H1 (cell line): ENCODE measurements around the gene BICD1. TPM values are rescaled to one million over a fixed set of nuclear protein-coding genes. Genes with fewer than 3 reads are reported as not detected.
"Not testable (repeated sequence)": the region's sequence is repeated elsewhere in the genome, so short reads cannot be mapped to it uniquely, and the experiment has no call there.

Experiments used
- CTCF ChIA-PET: fragments of 300-600 bp; sonication (Branson Sonifier 250); formaldehyde crosslinking; loops from one replicate; lab custom pipeline; 2021; ENCODE audit not compliant: partially characterized antibody; lab: Charles Lee
- POLR2A ChIA-PET: fragments of 300-600 bp; sonication (Branson Sonifier 250); formaldehyde crosslinking; loops from one replicate; lab custom pipeline; 2021; ENCODE audit warnings: inconsistent platforms; ENCODE audit not compliant: partially characterized antibody; lab: Charles Lee
- DNase-seq, 2 experiments: peaks; one replicate each; pipeline versions ENCODE4 v3.0.0 to v3.0.0-alpha.2; 2010 to 2022; ENCODE audit warnings: low spot score in 2 of 2, low read depth in 1 of 2, mixed read lengths in 1 of 2
- FAIRE-seq: peaks from 2 replicates; lab custom pipeline; 2011; peaks lifted over from hg19 to GRCh38; lab: Jason Lieb, UNC
- H2AFZ ChIP-seq: 2 replicates; pipeline ENCODE4 v1.8.1; 2012; ENCODE audit warnings: low read length, inconsistent platforms
- H2AK5ac ChIP-seq: 2 replicates; pipeline ENCODE4 v1.6.1; 2013; ENCODE audit warnings: low read depth, low read length
- H2BK120ac ChIP-seq: replicated peaks from 2 replicates; pipeline ENCODE3; 2013; ENCODE audit warnings: low read depth, low read length, inconsistent platforms
- H2BK12ac ChIP-seq: 2 replicates; pipeline ENCODE4 v1.6.1; 2013; ENCODE audit warnings: low read depth, low read length
- H2BK15ac ChIP-seq: 2 replicates; pipeline ENCODE4 v1.6.1; 2013; ENCODE audit warnings: low read length
- H2BK20ac ChIP-seq: 2 replicates; pipeline ENCODE4 v1.6.1; 2013; ENCODE audit warnings: low read length
- H2BK5ac ChIP-seq: 2 replicates; pipeline ENCODE4 v1.6.1; 2013; ENCODE audit warnings: low read depth, low read length
- H3K14ac ChIP-seq: 2 replicates; pipeline ENCODE4 v1.6.1; 2013; ENCODE audit warnings: inconsistent platforms; ENCODE audit not compliant: insufficient read length
- H3K18ac ChIP-seq: 2 replicates; pipeline ENCODE4 v1.6.1; 2013; ENCODE audit warnings: low read length; ENCODE audit errors: extremely low read depth
- H3K23ac ChIP-seq: 2 replicates; pipeline ENCODE4 v1.6.1; 2013; ENCODE audit warnings: inconsistent platforms; ENCODE audit not compliant: insufficient read length
- H3K23me2 ChIP-seq: 2 replicates; pipeline ENCODE4 v1.6.1; 2013; ENCODE audit warnings: low read depth, low read length
- H3K27ac ChIP-seq: 2 replicates; pipeline ENCODE4 v1.6.1; 2011; ENCODE audit warnings: low read depth, low read length, inconsistent platforms
- H3K27me3 ChIP-seq, 4 experiments: replicated peaks in 1 of 4; 1 replicate in 1 of 4; 2 replicates in 3 of 4; pipeline versions ENCODE4 v1.6.1 to v1.8.1; 2011 to 2013; ENCODE audit warnings: low read length in 3 of 4, mild to moderate bottlenecking in 3 of 4, inconsistent platforms in 2 of 4, mixed read lengths in 2 of 4, moderate library complexity in 1 of 4; ENCODE audit not compliant: control insufficient read depth in 3 of 4, insufficient read depth in 3 of 4; ENCODE audit errors: extremely low read depth in 1 of 4
- H3K36me3 ChIP-seq, 4 experiments: 2 replicates each; pipeline versions ENCODE4 v1.6.1 to v1.8.1; 2011 to 2013; ENCODE audit warnings: mild to moderate bottlenecking in 4 of 4, low read length in 3 of 4, moderate library complexity in 2 of 4, control low read depth in 1 of 4, inconsistent platforms in 1 of 4; ENCODE audit not compliant: insufficient read depth in 4 of 4, control insufficient read depth in 2 of 4
- H3K4ac ChIP-seq: replicated peaks from 2 replicates; pipeline ENCODE3; 2013; ENCODE audit warnings: low read length, low read depth, mixed read lengths, inconsistent platforms; ENCODE audit not compliant: insufficient read length
- H3K4me1 ChIP-seq, 4 experiments: replicated peaks in 1 of 4; 1 replicate in 1 of 4; 2 replicates in 3 of 4; pipeline versions ENCODE4 v1.6.1 to v1.8.1; 2011 to 2013; ENCODE audit warnings: low read length in 3 of 4, inconsistent platforms in 2 of 4, mixed read lengths in 1 of 4; ENCODE audit not compliant: insufficient read depth in 4 of 4, control insufficient read depth in 3 of 4
- H3K4me2 ChIP-seq, 2 experiments: 2 replicates each; pipeline versions ENCODE4 v1.6.1 to v1.8.1; 2011 to 2013; ENCODE audit warnings: low read depth in 2 of 2, low read length in 2 of 2, control low read depth in 1 of 2, inconsistent platforms in 1 of 2, mild to moderate bottlenecking in 1 of 2; ENCODE audit not compliant: insufficient read depth in 1 of 2
- H3K4me3 ChIP-seq, 4 experiments: fragments of 200-600, 300-600 bp in 1 of 4; sonication (generic), shearing (Covaris generic), sonication (Bioruptor Twin) in 1 of 4; 2 replicates each; pipeline versions ENCODE4 v1.5.1 to v1.8.1; 2011 to 2016; ENCODE audit warnings: low read length in 4 of 4, low read depth in 3 of 4, control low read depth in 2 of 4, inconsistent platforms in 2 of 4, mild to moderate bottlenecking in 2 of 4, mixed read lengths in 1 of 4, moderate library complexity in 1 of 4; ENCODE audit not compliant: insufficient read depth in 2 of 4; ENCODE audit errors: extremely low read depth in 1 of 4
- H3K56ac ChIP-seq: replicated peaks from 2 replicates; pipeline ENCODE3; 2013; ENCODE audit warnings: low read depth, mild to moderate bottlenecking, mixed read lengths, low read length, inconsistent platforms; ENCODE audit not compliant: insufficient read length
- H3K79me1 ChIP-seq: 2 replicates; pipeline ENCODE4 v1.6.1; 2013; ENCODE audit warnings: low read depth, low read length, control low read depth
- H3K79me2 ChIP-seq, 2 experiments: 2 replicates each; pipeline versions ENCODE4 v1.6.1 to v1.8.1; 2012 to 2013; ENCODE audit warnings: low read length in 2 of 2, mild to moderate bottlenecking in 2 of 2, inconsistent platforms in 1 of 2; ENCODE audit not compliant: insufficient read depth in 2 of 2, control insufficient read depth in 1 of 2
- H3K9ac ChIP-seq, 4 experiments: replicated peaks in 1 of 4; 1 replicate in 1 of 4; 2 replicates in 3 of 4; pipeline versions ENCODE4 v1.6.1 to v1.8.1; 2011 to 2013; ENCODE audit warnings: low read depth in 3 of 4, low read length in 3 of 4, control low read depth in 2 of 4, mild to moderate bottlenecking in 2 of 4, moderate library complexity in 2 of 4, inconsistent platforms in 1 of 4; ENCODE audit errors: extremely low read depth in 1 of 4
- H3K9me3 ChIP-seq, 2 experiments: 2 replicates each; pipeline versions ENCODE4 v1.6.1 to v1.8.1; 2012 to 2013; ENCODE audit warnings: mild to moderate bottlenecking in 2 of 2, moderate library complexity in 2 of 2, control low read depth in 1 of 2, inconsistent platforms in 1 of 2, low read depth in 1 of 2, low read length in 1 of 2, mixed read lengths in 1 of 2; ENCODE audit not compliant: insufficient read depth in 2 of 2
- H4K20me1 ChIP-seq, 2 experiments: replicated peaks in 1 of 2; 2 replicates each; pipeline versions ENCODE3 to v1.8.1; 2011 to 2013; ENCODE audit warnings: inconsistent platforms in 2 of 2, low read length in 2 of 2, mild to moderate bottlenecking in 1 of 2; ENCODE audit not compliant: insufficient read depth in 2 of 2, control insufficient read depth in 1 of 2
- H4K5ac ChIP-seq: 2 replicates; pipeline ENCODE4 v1.6.1; 2013; ENCODE audit warnings: low read length, low read depth, mixed read lengths, inconsistent platforms; ENCODE audit not compliant: insufficient read length
- H4K8ac ChIP-seq: 2 replicates; pipeline ENCODE4 v1.8.0; 2013; ENCODE audit warnings: mild to moderate bottlenecking, moderate library complexity, low read length, inconsistent platforms; ENCODE audit not compliant: insufficient read depth; ENCODE audit errors: extremely low read depth
- H4K91ac ChIP-seq: replicated peaks from 2 replicates; pipeline ENCODE3; 2013; ENCODE audit warnings: low read length, mixed read lengths, inconsistent platforms; ENCODE audit not compliant: insufficient read length
- WGBS, 2 experiments: shearing (Covaris generic) in 1 of 2; methylation state at CpG; one replicate each; pipeline versions ENCODE4 v1.1.6 to v1.1.7; 2013 to 2015; ENCODE audit warnings: low lambda C conversion rate in 2 of 2, mixed read lengths in 2 of 2, inconsistent platforms in 1 of 2, low coverage in 1 of 2, missing lambda C conversion rate in 1 of 2; ENCODE audit not compliant: insufficient replicate concordance in 2 of 2, insufficient coverage in 1 of 2, insufficient read length in 1 of 2; ENCODE audit errors: extremely low coverage in 1 of 2, missing lambda C conversion rate in 1 of 2; 5-methylcytosine and 5-hydroxymethylcytosine counted together
- polyA plus RNA-seq, 7 experiments: library from polyadenylated mRNA; depleted of rRNA in 3 of 7; stranded (reverse) in 5 of 7; unstranded in 2 of 7; fragments of >200 nt in 5 of 7; fragments of 200-250 nt in 2 of 7; gene quantifications; 1 replicate in 5 of 7; 2 replicates in 1 of 7; 4 replicates in 1 of 7; pipeline versions ENCODE4 v1.2.1 to v1.2.3, GENCODE V29; 2011 to 2013; ENCODE audit warnings: missing spikeins in 2 of 7, mixed read lengths in 2 of 7
- total RNA-seq: library from RNA; stranded (reverse); fragmentation: NEBNext Ultra II Directional; extraction: Animal tissue kit (Norgen Biotek cat#: 25700); gene quantifications from 2 replicates; pipeline ENCODE4 v1.2.1, GENCODE V29; 2021

The BICD1 gene
- total and polyA plus RNA-seq, 2 of the 8 experiments (the other 6 are each of a cell fraction or from before 2014, with no cell fraction given): 34.1 to 58.4 TPM

DNA sequence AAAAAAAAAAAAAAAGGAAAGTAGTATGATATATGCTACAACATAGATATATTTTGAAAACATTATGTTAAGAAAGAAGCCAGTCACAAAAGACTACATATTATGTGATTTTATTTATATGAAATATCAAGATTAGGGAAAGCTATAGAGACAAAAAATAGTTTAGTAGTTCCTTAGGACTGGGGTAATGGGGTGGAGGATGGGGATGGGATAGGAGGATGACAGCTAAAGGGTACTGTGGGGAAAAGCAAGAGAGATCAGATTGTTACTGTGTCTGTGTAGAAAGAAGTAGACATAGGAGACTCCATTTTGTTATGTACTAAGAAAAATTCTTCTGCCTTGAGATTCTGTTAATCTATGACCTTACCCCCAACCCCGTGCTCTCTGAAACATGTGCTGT lies 7.4 kb upstream of the BICD1 start:
- not testable (repeated sequence) for H3K4me3 ChIP-seq

More for the DNA sequence above, 7.4 kb upstream of the BICD1 start:
- H3K56ac ChIP-seq, H3K4ac ChIP-seq, H2BK120ac ChIP-seq, FAIRE-seq, H3K79me1 ChIP-seq, H3K4me2 ChIP-seq, H2AK5ac ChIP-seq, H2BK12ac ChIP-seq, H2BK20ac ChIP-seq, H3K9me3 ChIP-seq, H3K27me3 ChIP-seq, H3K27ac ChIP-seq, H3K36me3 ChIP-seq, H4K5ac ChIP-seq, H4K20me1 ChIP-seq, H2BK15ac ChIP-seq, DNase-seq, H4K8ac ChIP-seq, H2AFZ ChIP-seq, CTCF ChIA-PET, H3K4me1 ChIP-seq, H3K23me2 ChIP-seq, H3K79me2 ChIP-seq, H3K23ac ChIP-seq, POLR2A ChIA-PET, H4K91ac ChIP-seq, H3K18ac ChIP-seq, H3K14ac ChIP-seq, H2BK5ac ChIP-seq, H3K9ac ChIP-seq: not testable (repeated sequence)
- no CpG with 5 or more reads among the region's 1 CpG for WGBS, 2 experiments
